ENCODE results near the gene TECTA.
A peak's percentile ranks its signal among the peaks of the same experiment; 100 is the strongest.
"Not testable (repeated sequence)": the region's sequence is repeated elsewhere in the genome, so short reads cannot be mapped to it uniquely, and the experiment has no call there.

The TECTA gene

GRCh38 chr11:121110871-121111724 is 10.1 kb downstream of the TECTA start:
- DNase-seq (ENCODE audit: low read depth), result no peak
- TF ChIP-seq, protein P1, sequence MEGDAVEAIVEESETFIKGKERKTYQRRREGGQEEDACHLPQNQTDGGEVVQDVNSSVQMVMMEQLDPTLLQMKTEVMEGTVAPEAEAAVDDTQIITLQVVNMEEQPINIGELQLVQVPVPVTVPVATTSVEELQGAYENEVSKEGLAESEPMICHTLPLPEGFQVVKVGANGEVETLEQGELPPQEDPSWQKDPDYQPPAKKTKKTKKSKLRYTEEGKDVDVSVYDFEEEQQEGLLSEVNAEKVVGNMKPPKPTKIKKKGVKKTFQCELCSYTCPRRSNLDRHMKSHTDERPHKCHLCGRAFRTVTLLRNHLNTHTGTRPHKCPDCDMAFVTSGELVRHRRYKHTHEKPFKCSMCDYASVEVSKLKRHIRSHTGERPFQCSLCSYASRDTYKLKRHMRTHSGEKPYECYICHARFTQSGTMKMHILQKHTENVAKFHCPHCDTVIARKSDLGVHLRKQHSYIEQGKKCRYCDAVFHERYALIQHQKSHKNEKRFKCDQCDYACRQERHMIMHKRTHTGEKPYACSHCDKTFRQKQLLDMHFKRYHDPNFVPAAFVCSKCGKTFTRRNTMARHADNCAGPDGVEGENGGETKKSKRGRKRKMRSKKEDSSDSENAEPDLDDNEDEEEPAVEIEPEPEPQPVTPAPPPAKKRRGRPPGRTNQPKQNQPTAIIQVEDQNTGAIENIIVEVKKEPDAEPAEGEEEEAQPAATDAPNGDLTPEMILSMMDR (conservative IDR thresholded peaks at IDR 0.05; ENCODE audit: low read depth, low read length), result no peak

GRCh38 chr11:121112498-121113455 is 11.7 kb downstream of the TECTA start:
- TF ChIP-seq, protein P1 (conservative IDR thresholded peaks at IDR 0.05; ENCODE audit: low read depth, low read length), result peak; percentile 74
- DNase-seq (ENCODE audit: low read depth), result peak; percentile 81
- no peak overlapping the region for H3K4me3 ChIP-seq (ENCODE audit: low read depth, low read length)

More at GRCh38 chr11:121110871-121111724, 10.1 kb downstream of the TECTA start:
- no peak overlapping the region for H3K4me3 ChIP-seq (ENCODE audit: low read depth, low read length)

DNA sequence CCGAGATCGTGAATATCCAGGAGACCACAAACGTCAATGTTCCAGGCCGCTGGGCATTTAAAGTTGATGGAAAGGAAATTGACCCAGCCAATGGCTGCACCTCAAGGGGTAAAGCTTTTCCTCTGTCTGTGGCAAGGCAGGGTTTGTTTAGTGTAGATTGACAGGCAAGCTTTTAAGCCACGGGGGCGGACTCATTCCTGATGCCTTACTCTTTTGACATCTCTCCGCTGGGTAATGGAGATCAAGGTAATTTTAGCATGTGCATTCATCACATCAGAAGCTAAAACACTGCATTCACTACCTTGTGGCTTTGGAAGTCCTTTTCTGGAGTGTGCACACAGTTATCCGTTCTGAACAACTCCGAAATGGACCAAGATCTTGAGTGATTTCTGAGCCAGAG is 12.6 kb downstream of the TECTA start:
- TF ChIP-seq, protein P1 (conservative IDR thresholded peaks at IDR 0.05; ENCODE audit: low read depth, low read length), result no peak
- no peak for DNase-seq (ENCODE audit: low read depth)
- no peak overlapping the region for H3K4me3 ChIP-seq (ENCODE audit: low read depth, low read length)

- not testable (repeated sequence) for H3K4me3 ChIP-seq (ENCODE audit: low read depth, low read length); DNase-seq (ENCODE audit: low read depth)
Measured at GRCh38 chr11:121115024-121115423, 14.0 kb downstream of the TECTA start.

DNA sequence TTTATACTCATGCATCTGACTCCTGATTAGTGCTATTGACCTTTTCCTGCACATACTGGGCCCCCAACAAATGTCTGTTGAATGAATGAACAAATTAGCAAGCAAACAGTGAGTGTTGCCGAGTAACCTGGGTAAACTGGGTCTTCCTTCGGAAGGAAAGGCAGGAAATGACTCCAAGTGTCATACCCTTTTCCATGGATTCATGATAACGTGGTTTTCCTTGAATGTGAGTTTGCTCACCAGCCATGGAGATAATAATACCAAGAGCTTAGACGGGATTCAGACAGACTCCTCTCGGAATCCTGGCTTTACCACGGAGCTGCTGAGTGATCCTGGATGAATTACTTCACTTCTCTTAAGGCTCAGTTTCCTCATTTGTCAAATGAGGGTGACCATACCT is 16.7 kb downstream of the TECTA start:
- no peak for DNase-seq (ENCODE audit: low read depth)
- TF ChIP-seq, protein P1 (conservative IDR thresholded peaks at IDR 0.05; ENCODE audit: low read depth, low read length), result no peak
- H3K4me3 ChIP-seq (ENCODE audit: low read depth, low read length), result no peak overlapping the region

GRCh38 chr11:121119440-121119839 is 18.4 kb downstream of the TECTA start:
- TF ChIP-seq, protein P1 (conservative IDR thresholded peaks at IDR 0.05; ENCODE audit: low read depth, low read length), result peak; percentile 11
- DNase-seq (ENCODE audit: low read depth), result peak; percentile 6
- H3K4me3 ChIP-seq (ENCODE audit: low read depth, low read length), result no peak overlapping the region

DNA sequence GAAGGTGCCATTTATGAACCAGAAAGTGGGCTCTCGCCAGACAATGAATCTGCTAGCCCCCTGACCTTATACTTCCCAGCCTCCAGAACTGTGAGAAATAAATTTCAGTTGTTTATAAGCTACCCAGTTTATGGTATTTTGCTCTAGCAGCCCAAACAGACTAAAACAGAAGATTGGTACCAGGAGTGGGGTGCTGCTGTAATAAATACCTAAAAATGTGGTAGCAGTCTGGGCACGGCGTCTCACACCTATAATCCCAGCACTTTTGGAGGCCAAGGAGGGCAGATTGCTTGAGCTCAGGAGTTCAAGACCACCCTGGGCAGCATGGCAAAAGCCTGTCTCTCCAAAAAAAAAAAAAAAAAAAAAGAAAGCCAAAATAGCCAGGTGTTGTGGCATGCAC is 21.3 kb downstream of the TECTA start:
- TF ChIP-seq, protein P1 (conservative IDR thresholded peaks at IDR 0.05; ENCODE audit: low read depth, low read length), result no peak
- no peak for DNase-seq (ENCODE audit: low read depth)
- H3K4me3 ChIP-seq (ENCODE audit: low read depth, low read length), result no peak overlapping the region
